M059J (cell line): ENCODE data around the gene B9D2. TPM values are rescaled to one million over a fixed set of nuclear protein-coding genes. Genes with fewer than 3 reads are reported as not detected.
A peak's percentile ranks its signal among the peaks of the same experiment; 100 is the strongest.
"Not testable (repeated sequence)": the region's sequence is repeated elsewhere in the genome, so short reads cannot be mapped to it uniquely, and the experiment has no call there.

ENCODE experiments used
- DNase-seq: peaks from one replicate; pipeline ENCODE4 v3.0.0-alpha.2; 2012; ENCODE audit warnings: low read depth
- total RNA-seq: library from RNA; depleted of rRNA; stranded (reverse); fragments of >200 nt; shearing (Covaris generic); gene quantifications from 2 replicates; pipeline ENCODE4 v1.2.3, GENCODE V29; 2014; rRNA removed

B9D2 gene, protein sequence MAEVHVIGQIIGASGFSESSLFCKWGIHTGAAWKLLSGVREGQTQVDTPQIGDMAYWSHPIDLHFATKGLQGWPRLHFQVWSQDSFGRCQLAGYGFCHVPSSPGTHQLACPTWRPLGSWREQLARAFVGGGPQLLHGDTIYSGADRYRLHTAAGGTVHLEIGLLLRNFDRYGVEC
- total RNA-seq, result 8.2 and 9.9 TPM in 2 replicates

DNA sequence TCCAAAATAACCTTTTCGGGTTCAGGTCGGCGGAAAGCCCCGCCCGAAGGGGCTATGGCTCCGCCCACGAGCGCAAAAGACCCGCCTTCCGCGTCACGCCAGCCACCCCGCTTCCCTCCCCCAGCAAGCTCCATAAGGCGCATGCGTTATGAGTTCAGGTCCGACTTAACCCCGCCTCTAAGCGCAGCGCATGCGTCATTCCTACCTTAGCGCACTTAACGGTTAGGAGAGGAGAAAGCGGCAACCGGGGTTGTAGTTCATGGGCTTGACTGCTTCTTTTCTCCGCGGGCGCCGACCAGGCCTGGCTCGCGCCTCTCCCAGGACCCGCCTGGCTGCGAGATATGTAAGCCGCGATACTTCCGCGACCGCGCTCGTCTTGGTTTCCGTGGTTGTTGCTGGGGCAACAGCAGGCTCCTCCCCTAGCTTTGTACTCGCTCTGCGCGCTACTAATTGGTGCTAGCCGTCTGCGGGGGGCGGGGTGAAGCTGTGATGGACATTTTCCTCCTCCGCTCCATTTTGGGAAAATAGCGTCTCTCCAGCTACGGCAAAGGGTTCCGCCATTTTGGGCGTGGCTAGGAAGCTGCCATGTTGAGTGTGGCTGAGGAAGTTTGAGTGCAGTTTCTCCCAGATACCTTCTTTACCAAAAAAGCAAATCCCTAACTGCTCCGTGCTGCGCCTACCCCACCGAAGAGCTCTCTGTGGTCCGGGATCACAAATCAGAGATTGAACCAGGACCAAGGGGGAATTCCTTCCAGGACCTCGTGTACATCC lies at the start of gene B9D2:
B9D2 (minus strand) TSS at position 397 of the 771 bp plus-strand sequence. CDS start 630 bp downstream, outside the sequence.
- peak; percentile 98 for DNase-seq

DNA sequence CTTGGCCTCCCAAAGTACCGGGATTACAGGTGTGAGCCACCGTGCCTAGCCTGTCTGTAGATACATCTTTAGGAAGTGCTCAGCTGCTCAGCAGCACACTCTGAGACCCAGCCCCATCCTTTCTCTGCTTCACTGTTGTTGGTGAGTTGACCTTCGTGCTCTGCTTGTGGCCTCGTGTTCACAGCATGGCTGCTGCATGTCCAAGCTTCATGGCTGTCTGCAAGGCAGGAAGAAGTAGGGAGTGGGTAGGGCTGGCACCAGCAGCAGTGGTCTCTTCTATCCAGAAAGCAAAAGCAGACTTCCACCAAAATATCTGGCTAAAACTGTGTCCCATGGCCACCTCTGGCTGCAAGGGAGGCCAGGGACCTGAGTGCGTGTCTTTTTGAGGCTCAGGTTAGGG lies 49.0 kb upstream of the B9D2 start:
- no peak for DNase-seq

DNA sequence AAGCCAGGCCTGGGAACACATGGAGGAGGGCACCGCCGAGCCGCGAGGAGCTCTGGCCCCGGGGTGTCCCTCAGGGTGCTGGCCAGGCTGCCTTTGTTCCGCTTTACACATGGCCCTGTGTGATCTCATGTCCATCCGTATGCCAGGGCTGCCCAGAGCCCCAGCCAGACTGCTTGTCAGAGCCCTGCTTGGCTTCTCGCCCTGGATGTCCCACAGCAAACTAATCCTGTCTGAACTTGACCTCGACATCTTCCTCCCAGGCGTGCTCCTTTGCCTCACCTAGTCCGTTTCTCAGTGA lies 48.0 kb upstream of the B9D2 start:
- DNase-seq, result peak; percentile 13

DNA sequence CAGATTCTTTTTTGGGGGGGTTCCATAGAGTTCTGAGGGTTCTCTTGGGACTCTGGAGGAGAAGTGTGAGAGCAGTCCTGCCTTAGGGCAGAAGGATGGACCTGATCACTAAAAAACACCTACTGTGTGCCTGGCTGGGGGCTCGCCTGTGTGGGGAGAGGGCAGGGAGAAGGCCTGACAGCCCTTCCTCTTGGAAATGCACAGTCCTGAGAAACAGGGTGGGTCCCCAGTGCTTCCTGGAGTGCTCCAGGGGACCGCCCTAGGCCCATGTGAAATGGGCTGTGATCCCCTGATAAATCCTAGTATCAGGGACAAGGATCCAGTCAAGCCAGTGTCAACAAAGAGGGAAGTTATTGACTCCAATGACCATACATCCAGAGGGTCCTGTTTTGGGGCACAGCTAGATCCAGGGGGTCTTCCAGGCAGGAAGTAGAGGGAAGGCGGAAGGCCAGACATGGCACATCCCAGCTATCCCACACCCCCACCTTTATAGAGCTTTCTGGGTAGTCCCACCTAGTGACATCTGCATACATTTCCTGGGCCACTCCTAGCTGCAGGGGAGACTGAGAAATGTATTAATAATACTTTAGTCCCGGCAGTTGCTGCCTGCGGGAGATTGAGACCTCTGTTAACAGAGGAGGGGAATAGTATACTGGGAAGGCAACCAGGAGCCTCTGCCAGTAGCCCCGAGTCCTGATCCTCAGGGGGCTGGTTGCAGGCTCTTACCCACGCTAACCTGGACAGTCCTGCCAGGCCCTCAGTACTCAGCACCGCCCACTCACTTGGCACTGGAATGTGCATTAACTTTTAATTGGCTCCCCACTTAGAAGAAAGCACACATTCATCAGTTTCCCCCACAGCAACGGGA lies 47.4 kb upstream of the B9D2 start:
- no peak for DNase-seq

DNA sequence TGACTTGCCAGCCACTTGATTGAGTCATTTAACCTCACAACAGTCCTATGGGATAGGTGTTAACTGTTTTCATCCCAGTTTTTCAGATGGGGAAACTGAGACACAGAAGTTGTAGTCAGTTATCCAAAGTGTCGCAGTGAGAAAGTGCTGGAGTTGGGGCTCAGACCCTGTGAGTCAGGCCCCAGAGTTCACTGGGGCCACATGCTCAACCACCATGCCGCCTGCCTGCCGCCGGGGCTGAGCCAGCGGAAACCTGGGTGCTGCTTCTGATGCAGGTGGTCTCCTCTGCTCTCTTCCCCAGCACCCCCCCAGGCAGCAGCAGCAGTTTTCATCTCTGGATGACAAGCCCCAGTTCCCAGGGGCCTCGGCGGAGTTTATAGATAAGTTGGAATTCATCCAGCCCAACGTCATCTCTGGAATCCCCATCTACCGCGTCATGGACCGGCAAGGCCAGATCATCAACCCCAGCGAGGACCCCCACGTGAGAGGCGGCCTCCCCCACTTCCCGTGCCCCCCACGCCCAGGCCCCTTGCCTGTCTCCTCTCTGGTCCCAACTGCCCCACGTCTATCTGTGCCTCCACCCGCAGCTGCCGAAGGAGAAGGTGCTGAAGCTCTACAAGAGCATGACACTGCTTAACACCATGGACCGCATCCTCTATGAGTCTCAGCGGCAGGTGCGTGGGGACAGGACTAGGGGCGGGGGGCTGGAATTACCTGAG lies 46.5 kb upstream of the B9D2 start:
- no peak for DNase-seq

DNA sequence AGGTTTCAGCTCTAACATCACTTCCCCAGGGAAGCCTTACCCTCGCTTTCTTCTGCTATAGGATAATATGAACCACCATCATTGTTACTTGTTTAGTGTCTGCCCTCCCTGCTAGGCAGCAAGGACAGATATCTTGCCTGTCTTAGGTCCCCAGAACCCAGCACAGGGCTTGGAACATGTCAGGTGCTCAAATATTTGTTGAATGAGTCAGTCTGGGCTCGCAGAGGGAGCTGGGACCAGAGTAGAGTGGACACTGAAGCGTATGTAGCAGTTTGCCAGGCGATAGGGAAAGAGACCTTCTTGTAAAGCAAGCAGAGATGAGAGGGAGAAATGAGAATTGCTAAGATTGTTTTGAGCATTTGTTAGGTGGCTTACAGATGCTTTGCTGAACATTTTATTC lies 45.3 kb upstream of the B9D2 start:
- DNase-seq, result peak; percentile 77

DNA sequence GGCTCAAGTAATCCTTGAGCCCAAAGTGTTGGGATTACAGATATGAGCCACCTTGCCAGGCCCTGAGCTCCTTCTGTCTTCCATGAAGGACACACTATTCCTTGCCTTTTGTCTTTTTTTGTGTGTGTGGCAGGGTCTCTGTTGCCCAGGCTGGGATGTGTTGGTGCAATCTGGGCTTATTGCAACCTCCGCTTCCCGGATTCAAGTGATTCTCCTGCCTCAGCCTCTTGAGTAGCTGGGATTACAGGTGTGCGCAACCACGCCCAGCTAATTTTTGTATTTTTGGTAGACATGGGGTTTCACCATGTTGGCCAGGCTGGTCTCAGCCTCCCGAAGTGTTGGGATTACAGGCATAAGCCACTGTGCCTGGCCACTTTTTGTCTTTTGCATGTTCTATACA lies 44.9 kb upstream of the B9D2 start:
- DNase-seq, result not testable (repeated sequence)

DNA sequence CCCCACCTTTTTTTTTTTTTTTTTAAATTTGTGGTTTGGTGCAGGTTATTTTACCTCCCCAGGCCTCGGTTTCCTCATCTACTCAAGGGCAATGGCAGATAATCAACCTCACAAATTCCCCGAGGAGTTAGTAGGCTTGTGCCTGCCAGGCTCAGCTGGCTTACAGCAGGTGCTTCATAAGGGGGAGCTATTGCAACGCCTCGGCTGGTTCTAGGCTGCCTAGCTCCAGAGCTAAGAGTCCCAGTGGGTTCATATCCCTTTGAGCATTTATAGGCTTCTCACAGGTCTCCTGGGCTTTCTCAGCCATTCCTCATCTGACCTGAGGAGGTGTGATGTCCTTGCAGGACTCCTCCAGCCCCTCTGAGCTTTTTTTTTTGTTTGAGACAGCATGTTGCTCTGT lies 44.3 kb upstream of the B9D2 start:
- DNase-seq, result no peak

DNA sequence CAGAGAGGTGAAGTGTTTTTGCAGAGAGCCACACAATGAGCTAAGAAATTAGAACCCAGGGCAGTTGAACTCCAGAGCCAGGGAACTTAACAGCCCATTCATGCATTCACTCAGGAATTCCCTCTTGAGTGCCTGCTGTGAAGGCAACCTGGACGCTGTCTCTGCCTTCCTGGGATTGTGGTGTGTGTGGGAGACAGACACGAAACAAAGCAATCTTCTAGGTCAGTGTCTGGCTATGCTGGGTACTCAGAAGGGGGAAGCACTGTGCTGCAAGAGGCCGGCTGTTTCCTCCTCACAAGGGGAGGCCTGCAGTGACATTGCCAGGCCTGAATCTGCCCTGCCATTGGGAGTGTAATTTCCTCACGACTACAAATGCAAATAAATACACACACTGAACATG lies 43.3 kb upstream of the B9D2 start:
- no peak for DNase-seq

DNA sequence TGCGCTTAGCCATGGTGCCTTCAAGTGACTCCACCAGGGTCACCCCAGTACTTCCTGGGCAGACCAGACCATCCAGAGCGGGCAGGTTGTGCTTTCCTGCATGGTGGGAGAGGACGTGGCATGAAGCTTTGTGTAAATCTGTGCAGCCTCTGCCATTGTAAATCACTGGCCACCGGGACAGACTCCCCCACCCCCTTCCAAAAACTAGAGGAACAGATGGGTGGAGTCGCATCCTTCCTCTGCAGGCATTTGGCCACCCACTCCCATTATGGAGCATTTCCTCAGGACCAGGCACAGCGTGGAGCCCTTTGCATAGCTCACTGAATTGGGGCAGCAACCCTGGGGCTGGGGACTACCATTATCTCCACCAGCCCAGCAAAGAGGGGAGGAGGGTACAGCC lies 41.8 kb upstream of the B9D2 start:
- no peak for DNase-seq

DNA sequence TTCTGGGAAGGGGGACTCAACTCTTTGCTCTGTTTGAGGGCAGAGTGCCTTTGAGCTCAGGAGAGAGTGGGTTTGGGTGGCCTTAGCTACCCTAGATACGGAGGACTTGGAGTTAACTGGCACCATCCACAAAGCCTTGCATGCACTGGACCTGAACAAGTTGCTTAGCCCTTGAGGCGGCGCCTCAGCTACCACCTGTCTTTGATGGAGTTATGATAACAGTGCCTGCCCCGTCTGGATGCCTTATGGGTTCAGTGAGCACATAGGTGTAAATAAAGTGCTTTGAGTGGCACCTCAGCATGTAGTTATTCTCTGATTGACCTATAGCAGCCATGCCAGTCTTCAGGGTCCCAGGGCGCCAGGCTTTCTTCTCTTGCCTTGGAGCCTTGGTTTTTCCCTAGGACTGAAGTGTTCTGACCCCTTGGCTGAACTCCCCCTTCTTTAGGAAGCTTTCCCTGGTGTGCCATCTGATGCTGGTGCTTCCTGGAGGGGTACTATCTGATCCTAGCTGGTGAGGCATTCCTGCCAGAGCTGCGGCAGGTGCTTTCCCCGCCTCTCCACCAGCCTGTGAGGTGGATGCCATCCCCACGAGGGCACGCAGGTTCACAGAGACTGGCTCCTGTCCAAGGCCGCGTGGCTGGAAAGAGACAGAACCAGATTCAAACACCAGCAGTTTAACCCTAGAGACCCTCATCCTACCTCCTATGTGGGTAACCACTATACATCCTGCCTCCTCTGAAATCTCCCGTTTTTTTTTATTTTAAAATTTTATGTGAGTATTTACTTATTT lies 39.4 kb upstream of the B9D2 start:
- DNase-seq, result no peak

DNA sequence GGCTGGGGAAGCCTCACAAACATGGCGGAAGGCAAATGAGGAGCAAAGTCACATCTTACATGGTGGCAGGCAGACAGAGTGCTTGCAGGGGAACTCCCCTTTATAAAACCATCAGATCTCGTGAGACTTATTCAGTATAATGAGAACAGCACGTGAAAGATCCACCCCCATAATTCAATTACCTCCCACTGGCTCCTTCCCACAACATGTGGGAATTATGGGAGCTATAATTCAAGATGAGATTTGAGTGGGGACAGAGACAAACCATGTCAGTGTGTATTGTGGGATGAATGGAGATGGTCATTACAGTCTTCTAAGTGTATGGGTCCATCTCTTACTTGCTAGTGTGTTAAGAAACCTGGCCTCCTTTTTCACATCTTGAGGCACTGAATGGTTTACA lies 38.1 kb upstream of the B9D2 start:
- no peak for DNase-seq

DNA sequence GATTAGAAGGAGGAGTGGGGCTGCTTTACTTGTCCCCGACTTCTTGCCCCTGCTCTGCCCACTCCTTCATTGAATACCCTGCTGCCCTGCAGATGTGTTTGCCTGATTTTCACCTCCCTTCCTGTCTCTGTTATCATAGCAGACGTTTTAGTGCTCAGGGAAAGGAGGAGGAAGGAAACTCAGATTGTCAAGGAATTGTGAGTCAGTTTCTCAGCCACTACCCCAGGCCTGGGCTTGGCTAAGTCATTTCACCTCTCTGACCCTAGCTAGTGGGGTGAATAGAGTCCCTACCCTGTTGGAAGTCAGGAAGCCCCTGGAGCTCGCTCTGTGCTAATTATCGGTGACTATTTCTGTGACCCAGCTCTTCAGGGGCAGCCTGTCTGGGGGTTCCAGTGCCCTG lies 37.5 kb upstream of the B9D2 start:
- no peak for DNase-seq

DNA sequence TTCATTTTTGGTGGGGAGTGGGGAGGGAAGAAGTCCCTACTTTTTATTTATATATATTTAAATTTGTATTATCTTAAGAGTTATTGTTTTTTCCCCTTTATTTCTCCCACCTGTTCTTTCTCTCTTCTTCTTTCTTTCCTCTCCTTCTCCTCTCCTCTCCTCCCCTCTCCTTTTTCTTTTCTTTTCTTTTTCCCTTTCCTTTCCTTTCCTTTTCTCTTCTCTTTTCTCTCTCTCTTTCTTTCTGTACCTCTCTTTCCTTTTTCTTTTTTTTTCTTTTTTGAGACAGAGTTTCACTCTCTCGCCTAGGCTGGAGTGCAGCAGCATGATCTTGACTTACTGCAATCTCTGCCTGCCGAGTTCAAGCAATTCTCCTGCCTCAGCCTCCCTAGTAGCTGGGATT lies 35.6 kb upstream of the B9D2 start:
- DNase-seq, result no peak

DNA sequence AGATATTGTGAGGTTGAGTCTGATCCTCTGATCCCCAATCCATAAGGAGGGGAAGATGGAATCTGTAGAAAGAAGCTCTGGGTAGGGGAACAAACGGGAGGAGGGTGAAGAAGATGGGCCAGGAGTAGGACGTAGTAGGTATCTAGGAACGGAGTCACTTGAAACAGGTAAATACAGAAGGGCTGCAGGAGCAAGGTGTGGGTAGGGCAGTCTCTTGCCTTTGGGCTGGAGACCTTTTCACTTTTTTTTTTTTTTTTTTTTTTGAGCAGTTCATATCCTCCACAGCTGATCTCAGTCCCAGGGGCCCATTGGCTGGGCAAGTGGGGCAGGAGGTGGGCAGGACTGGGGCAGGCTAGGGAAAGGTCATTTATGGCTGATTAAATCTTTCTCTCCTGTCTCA lies 35.1 kb upstream of the B9D2 start:
- DNase-seq, result no peak

DNA sequence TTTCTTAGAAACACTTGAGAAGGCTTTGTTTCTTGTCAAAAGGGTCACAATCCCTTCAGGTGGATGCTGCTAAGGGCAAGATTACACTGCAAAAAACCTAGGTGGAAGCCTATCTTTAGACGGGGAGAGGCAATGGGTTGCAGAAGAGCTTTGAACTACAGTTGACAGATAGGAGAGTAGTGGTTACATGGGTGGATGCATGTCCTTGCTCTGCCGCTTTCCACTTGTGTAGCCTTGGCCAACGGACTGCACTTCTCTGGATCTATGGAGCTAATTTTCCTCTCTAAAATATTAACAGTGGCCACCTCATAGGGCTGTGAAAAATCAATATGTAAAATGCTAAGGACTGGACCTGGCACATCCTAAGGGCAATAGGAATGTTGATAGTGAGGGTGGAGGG lies 34.6 kb upstream of the B9D2 start:
- no peak for DNase-seq

DNA sequence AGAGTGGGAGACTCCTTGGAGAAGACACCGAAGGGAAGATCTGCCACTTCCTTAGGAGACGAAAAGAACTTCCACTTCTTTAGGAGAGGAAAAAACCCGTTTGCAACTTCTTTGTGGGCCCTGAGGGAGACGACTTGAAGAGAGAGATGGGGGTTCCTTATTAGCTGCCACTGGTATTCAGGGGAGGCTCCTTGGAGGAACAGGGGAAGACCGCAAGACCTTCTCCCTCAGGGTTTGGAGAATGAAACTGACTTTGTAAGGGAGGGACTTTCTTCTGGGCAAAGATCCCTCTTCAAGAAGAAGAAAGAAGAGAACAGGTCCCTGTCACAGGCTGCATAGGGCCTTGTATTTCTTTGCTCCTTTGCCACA lies 34.1 kb upstream of the B9D2 start:
- DNase-seq, result no peak

DNA sequence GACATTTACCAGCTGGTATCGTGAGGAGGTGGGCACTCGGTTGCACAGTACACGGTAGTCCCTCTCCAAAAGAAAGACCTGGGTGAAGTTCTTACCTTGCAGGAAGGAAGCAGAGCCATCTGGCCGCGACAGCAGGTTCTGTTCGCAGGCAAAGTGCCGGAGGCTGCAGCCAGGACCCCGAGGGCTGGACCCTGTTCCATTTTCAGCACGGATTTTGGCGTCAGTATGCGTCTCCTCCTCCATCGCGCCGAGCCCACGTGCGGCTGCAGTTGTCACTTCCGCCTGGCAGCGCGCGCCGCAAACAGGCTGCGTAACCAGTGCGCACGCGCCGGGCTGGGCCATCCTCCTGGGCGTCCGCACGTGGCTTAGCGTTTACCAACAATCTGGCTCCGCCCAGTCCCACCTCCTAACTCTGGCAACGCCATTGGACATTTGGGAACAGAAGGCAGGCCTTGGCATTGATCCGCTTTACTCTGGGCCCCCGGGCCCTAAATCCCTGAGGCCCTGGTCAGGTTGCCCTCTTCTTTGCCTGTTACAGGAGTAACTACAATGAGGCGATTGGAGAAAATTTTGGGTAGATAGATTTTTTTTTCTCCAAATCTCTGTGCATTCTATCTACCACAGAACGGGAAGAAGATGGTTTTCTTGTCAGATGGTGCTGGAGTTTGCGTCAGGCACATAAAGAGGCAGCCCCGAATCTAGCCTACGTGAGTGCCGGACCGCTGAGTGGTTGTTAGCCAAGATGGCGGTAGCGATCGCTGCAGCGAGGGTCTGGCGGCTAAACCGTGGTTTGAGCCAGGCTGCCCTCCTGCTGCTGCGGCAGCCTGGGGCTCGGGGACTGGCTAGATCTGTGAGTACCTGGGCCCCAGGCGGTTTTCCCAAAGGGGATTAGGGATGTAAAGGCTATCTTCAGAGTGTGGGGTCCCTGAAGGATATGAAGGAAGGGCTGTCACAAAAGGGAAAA lies 33.4 kb upstream of the B9D2 start, which contains the start of the genes BCKDHA and EXOSC5:
BCKDHA (plus strand) TSS at position 733 of the 964 bp plus-strand sequence; CDS start at position 743, 10 bp downstream.
EXOSC5 (minus strand) TSS at position 274 of the 964 bp plus-strand sequence; CDS start at position 243, 31 bp downstream.
- peak; percentile 100 for DNase-seq

DNA sequence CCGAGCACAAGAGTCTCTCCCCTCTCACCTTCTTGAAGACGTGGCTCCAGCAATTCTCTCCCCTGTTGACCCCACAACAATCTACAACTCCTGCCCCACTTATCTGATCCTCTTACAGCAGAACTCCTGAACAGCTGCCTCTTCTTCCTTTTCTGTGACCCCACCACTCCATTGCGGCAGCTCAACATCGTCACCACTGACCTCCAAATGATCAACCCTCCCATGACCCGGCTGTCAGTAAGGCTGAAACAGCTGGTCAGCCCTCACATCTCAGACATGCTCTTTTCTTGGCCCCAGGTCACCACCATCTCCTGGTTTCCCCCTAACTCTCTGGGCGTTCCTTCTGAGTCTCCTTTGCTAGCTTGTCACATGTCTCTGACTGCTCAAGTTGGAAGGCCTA lies 31.4 kb upstream of the B9D2 start:
- no peak for DNase-seq

DNA sequence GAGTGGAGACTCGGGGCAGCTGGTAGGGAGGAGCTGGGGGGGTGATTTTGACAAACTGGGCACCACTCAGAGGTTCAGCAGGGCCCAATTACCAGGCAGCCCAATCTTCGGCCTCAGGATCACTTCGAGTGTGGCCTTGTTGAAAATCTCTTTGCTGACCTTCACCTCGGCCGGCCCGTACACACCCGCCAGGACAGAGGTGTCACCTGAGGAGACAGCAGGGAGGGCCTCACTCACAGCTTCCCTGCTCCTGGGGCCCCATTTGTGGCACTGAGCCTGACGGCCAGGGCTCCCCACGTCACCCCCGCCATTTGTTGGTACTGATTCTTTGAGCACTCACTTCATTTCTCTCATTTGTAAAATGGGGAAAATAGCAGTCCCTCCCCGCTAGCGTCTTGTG lies 28.8 kb upstream of the B9D2 start:
- no peak for DNase-seq
